CD14-positive monocyte (primary cell): ENCODE data around the gene KCNB1. TPM values are rescaled to one million over a fixed set of nuclear protein-coding genes. Genes with fewer than 3 reads are reported as not detected.

Experiments
- DNase-seq, 3 donors: peaks; one replicate each; pipeline ENCODE4 v3.0.0-alpha.2; 2011 to 2022
- H2AFZ ChIP-seq: 2 replicates; pipeline ENCODE4 v1.6.0; 2012; ENCODE audit warnings: mild to moderate bottlenecking, low read depth, low read length, inconsistent platforms; ENCODE audit not compliant: insufficient read depth, poor library complexity, severe bottlenecking
- H3K27ac ChIP-seq, 2 donors: 1 replicate in 1 of 2; 2 replicates in 1 of 2; pipeline ENCODE4 v1.5.1; 2012 to 2013; ENCODE audit warnings: low read length in 2 of 2, control low read depth in 1 of 2, inconsistent platforms in 1 of 2, low read depth in 1 of 2, mild to moderate bottlenecking in 1 of 2
- H3K27me3 ChIP-seq, 2 donors: one replicate each; pipeline versions ENCODE4 v1.6.0 to v1.6.1; 2011 to 2013; ENCODE audit warnings: low read length in 2 of 2; ENCODE audit not compliant: control insufficient read depth in 2 of 2, insufficient read depth in 2 of 2
- H3K36me3 ChIP-seq, 2 donors: replicated peaks in 1 of 2; 1 replicate in 1 of 2; 2 replicates in 1 of 2; pipeline versions ENCODE4 v1.5.1 to v1.6.1; 2012 to 2013; ENCODE audit warnings: low read length in 2 of 2, control low read depth in 1 of 2, inconsistent platforms in 1 of 2, mild to moderate bottlenecking in 1 of 2; ENCODE audit not compliant: insufficient read depth in 2 of 2, control insufficient read depth in 1 of 2
- H3K4me1 ChIP-seq, 2 donors: 1 replicate in 1 of 2; 2 replicates in 1 of 2; pipeline versions ENCODE4 v1.5.1 to v1.6.1; 2012 to 2013; ENCODE audit warnings: low read length in 2 of 2, control low read depth in 1 of 2, inconsistent platforms in 1 of 2, mild to moderate bottlenecking in 1 of 2, moderate library complexity in 1 of 2; ENCODE audit not compliant: insufficient read depth in 2 of 2, control insufficient read depth in 1 of 2
- H3K4me2 ChIP-seq: replicated peaks from 2 replicates; pipeline ENCODE3; 2012; ENCODE audit warnings: low read length, moderate library complexity, mild to moderate bottlenecking; ENCODE audit not compliant: poor library complexity, severe bottlenecking; ENCODE audit errors: extremely low read depth
- H3K4me3 ChIP-seq, 3 experiments: fragments of 200-600 bp in 1 of 3; sonication (generic) in 1 of 3; replicated peaks in 1 of 3; 1 replicate in 2 of 3; 2 replicates in 1 of 3; pipeline ENCODE4 v1.5.1; 2011 to 2013; ENCODE audit warnings: low read length in 3 of 3, mild to moderate bottlenecking in 3 of 3, control low read depth in 2 of 3, low read depth in 2 of 3, inconsistent platforms in 1 of 3, moderate library complexity in 1 of 3
- H3K79me2 ChIP-seq: 2 replicates; pipeline ENCODE4 v1.6.0; 2012; ENCODE audit warnings: mild to moderate bottlenecking, control low read depth, inconsistent platforms, low read length, moderate library complexity; ENCODE audit not compliant: insufficient read depth
- H3K9ac ChIP-seq: 2 replicates; pipeline ENCODE4 v1.6.0; 2017; ENCODE audit warnings: low read length, mild to moderate bottlenecking; ENCODE audit not compliant: insufficient read depth, poor library complexity, severe bottlenecking
- H3K9me3 ChIP-seq, 2 donors: replicated peaks in 1 of 2; 1 replicate in 1 of 2; 2 replicates in 1 of 2; pipeline versions ENCODE4 v1.5.1 to v1.6.1; 2012 to 2013; ENCODE audit warnings: low read length in 2 of 2, control low read depth in 1 of 2; ENCODE audit not compliant: control insufficient read depth in 1 of 2, insufficient read depth in 1 of 2
- H4K20me1 ChIP-seq: 2 replicates; pipeline ENCODE4 v1.6.0; 2012; ENCODE audit warnings: mild to moderate bottlenecking, low read length, control low read depth, moderate library complexity; ENCODE audit not compliant: insufficient read depth
- H3K27ac Mint-ChIP-seq, 7 donors: one replicate each; pipeline ENCODE4 v1.8.0; 2020; ENCODE audit warnings: mild to moderate bottlenecking in 7 of 7, mixed read lengths in 7 of 7, moderate library complexity in 6 of 7, inconsistent platforms in 2 of 7
- H3K27me3 Mint-ChIP-seq, 3 donors: one replicate each; pipeline ENCODE4 v1.8.0; 2021 to 2022; ENCODE audit warnings: low read depth in 3 of 3, mild to moderate bottlenecking in 3 of 3, mixed read lengths in 3 of 3, moderate library complexity in 3 of 3, inconsistent platforms in 1 of 3
- H3K36me3 Mint-ChIP-seq, 2 donors: one replicate each; pipeline ENCODE4 v1.8.0; 2020; ENCODE audit warnings: mixed read lengths in 2 of 2, inconsistent platforms in 1 of 2, mild to moderate bottlenecking in 1 of 2
- H3K4me1 Mint-ChIP-seq: one replicate; pipeline ENCODE4 v1.8.0; 2020; ENCODE audit warnings: mild to moderate bottlenecking, mixed read lengths
- H3K4me3 Mint-ChIP-seq, 2 donors: one replicate each; pipeline ENCODE4 v1.8.0; 2020; ENCODE audit warnings: mild to moderate bottlenecking in 2 of 2, mixed read lengths in 2 of 2, moderate library complexity in 1 of 2
- H3K9me3 Mint-ChIP-seq, 7 donors: one replicate each; pipeline ENCODE4 v1.8.0; 2020 to 2022; ENCODE audit warnings: mixed read lengths in 7 of 7, mild to moderate bottlenecking in 6 of 7, moderate library complexity in 6 of 7, inconsistent platforms in 2 of 7
- WGBS: methylation state at CpG from one replicate; pipeline ENCODE4 v1.1.5; 2013; ENCODE audit warnings: missing lambda C conversion rate; ENCODE audit not compliant: insufficient coverage; 5-methylcytosine and 5-hydroxymethylcytosine counted together
- intact Hi-C, 2 donors: fragments of 100-400 bp; cut with micrococcal nuclease; formaldehyde crosslinking; loops; one replicate each; pipeline versions ENCODE4 v1.15.0 to v1.15.1; 2023
- polyA plus RNA-seq, 3 donors: library from polyadenylated mRNA; depleted of rRNA in 1 of 3; unstranded in 2 of 3; stranded (reverse) in 1 of 3; fragments of 300-500 nt in 2 of 3; fragments of >200 nt in 1 of 3; fragmentation: Illumina TruSeq in 2 of 3; gene quantifications; 1 replicate in 2 of 3; 2 replicates in 1 of 3; pipeline ENCODE4 v1.2.3, GENCODE V29; 2012 to 2021
- TF ChIP-seq, protein P1 (sequence below): fragments of 200-600 bp; IDR thresholded peaks from one replicate; pipeline ENCODE4 v1.8.0; 2022; ENCODE audit warnings: antibody characterized with exemption, mild to moderate bottlenecking

KCNB1 gene
- polyA plus RNA-seq, 3 donors: not detected

GRCh38 chr20:49344140-49344539 lies 138.3 kb downstream of the KCNB1 start:
- intact Hi-C loops: no loop called here
- H3K27ac Mint-ChIP-seq: no peak overlapping the region
- 80% methylated on average over 2 of the region's 2 CpGs for WGBS

GRCh38 chr20:49343246-49343645 lies 139.2 kb downstream of the KCNB1 start:
- intact Hi-C loops: no loop called here
- Histone ChIP-seq H3K79me2 (no peaks in the 10 kb centered on the region), H3K4me1 (no peaks in the 10 kb centered on the region), H3K36me3 (no peaks in the 10 kb centered on the region), H3K27me3 (no peaks in the 10 kb centered on the region), H4K20me1 (no peaks in the 10 kb centered on the region), H2AFZ (no peak overlapping the region), H3K9ac (no peak overlapping the region), H3K4me2 (no peak overlapping the region), H3K27ac (no peak overlapping the region), H3K9me3 (no peaks in the 10 kb centered on the region), H3K4me3 (no peak overlapping the region)
- no peak for DNase-seq
- 79% methylated on average over 3 of the region's 9 CpGs for WGBS
- Mint-ChIP-seq H3K4me3 (no peak overlapping the region), H3K27ac (no peak overlapping the region), H3K9me3 (no peaks in the 10 kb centered on the region), H3K4me1 (peaks cover 3% of the 10 kb centered on the region), H3K36me3 (no peaks in the 10 kb centered on the region), H3K27me3 (peaks cover 10 to 19% (median 15%) of the 10 kb centered on the region in 3 donors)
- TF ChIP-seq, protein P1, sequence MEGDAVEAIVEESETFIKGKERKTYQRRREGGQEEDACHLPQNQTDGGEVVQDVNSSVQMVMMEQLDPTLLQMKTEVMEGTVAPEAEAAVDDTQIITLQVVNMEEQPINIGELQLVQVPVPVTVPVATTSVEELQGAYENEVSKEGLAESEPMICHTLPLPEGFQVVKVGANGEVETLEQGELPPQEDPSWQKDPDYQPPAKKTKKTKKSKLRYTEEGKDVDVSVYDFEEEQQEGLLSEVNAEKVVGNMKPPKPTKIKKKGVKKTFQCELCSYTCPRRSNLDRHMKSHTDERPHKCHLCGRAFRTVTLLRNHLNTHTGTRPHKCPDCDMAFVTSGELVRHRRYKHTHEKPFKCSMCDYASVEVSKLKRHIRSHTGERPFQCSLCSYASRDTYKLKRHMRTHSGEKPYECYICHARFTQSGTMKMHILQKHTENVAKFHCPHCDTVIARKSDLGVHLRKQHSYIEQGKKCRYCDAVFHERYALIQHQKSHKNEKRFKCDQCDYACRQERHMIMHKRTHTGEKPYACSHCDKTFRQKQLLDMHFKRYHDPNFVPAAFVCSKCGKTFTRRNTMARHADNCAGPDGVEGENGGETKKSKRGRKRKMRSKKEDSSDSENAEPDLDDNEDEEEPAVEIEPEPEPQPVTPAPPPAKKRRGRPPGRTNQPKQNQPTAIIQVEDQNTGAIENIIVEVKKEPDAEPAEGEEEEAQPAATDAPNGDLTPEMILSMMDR: no peak

More at GRCh38 chr20:49344140-49344539, 138.3 kb downstream of the KCNB1 start:
- H3K4me2 ChIP-seq: no peak overlapping the region
- no peaks in the 10 kb centered on the region for H3K79me2 ChIP-seq
- H3K27me3 Mint-ChIP-seq: peaks cover 13 to 23% (median 15%) of the 10 kb centered on the region in 3 donors
- H2AFZ ChIP-seq: no peak overlapping the region
- no peaks in the 10 kb centered on the region for H3K4me1 ChIP-seq
- TF ChIP-seq, protein P1: no peak
- no peaks in the 10 kb centered on the region for H3K9me3 ChIP-seq
- no peak for DNase-seq
- H3K4me3 Mint-ChIP-seq: no peak overlapping the region
- no peak overlapping the region for H3K9ac ChIP-seq
- no peaks in the 10 kb centered on the region for H3K36me3 ChIP-seq
- H4K20me1 ChIP-seq: no peaks in the 10 kb centered on the region
- no peaks in the 10 kb centered on the region for H3K36me3 Mint-ChIP-seq
- no peak overlapping the region for H3K4me3 ChIP-seq
- no peaks in the 10 kb centered on the region for H3K9me3 Mint-ChIP-seq
- no peak overlapping the region for H3K27ac ChIP-seq
- no peaks in the 10 kb centered on the region for H3K27me3 ChIP-seq
- H3K4me1 Mint-ChIP-seq: peaks cover 3% of the 10 kb centered on the region
